DOHH2 (cell line): ENCODE data around the gene RIPOR3.

Source experiments
- EZH2phosphoT487 ChIP-seq: fragments of 200-600 bp; sonication (generic); IDR thresholded peaks from 2 replicates; pipeline ENCODE4 v1.6.1; 2017; ENCODE audit warnings: borderline replicate concordance, mild to moderate bottlenecking, antibody characterized with exemption, low read length, moderate library complexity, mixed read lengths
- TF ChIP-seq, protein P1 (sequence below): fragments of 200-600 bp; sonication (generic); IDR thresholded peaks from one replicate; pipeline ENCODE4 v1.5.1; 2014; ENCODE audit warnings: antibody characterized with exemption, mild to moderate bottlenecking, low read depth, low read length; ENCODE audit not compliant: poor library complexity, severe bottlenecking

DNA sequence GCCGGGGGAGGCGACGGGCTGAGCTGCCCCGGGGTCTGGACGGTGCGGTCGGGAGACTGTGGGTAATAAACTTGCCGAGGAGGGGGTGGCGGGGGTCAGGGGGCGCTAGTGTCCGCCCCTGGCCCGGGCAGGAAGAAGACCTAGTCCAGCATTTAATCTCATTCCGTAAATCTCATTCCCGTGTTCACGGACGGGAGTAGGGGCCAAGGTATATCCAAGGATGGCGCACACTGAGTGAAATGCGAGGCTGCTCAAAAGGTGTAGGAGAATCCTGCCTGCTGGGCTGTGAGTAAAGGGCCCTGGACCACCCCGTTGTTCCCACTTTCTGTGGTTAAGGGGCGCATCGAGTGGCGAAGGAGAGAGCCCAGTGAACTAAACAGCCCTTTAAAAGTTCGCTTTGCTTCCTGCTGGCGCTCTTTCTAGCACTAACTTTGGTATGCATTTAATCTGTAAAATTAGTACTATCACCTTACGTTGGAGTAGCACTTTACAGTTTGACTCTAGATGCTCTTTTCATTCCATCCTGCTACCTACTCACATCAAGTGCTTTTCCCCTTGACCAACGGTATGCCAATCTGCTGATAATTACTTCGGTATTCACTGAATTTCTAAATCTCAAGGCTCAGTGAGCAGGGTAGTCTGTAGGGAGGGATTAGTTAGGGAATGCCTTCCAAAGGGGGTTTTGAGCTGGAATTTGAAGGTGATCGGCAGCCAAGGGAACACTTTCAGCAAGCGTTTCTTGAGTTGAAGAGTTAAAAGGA is 40.8 kb upstream of the RIPOR3 start:
- TF ChIP-seq, protein P1, sequence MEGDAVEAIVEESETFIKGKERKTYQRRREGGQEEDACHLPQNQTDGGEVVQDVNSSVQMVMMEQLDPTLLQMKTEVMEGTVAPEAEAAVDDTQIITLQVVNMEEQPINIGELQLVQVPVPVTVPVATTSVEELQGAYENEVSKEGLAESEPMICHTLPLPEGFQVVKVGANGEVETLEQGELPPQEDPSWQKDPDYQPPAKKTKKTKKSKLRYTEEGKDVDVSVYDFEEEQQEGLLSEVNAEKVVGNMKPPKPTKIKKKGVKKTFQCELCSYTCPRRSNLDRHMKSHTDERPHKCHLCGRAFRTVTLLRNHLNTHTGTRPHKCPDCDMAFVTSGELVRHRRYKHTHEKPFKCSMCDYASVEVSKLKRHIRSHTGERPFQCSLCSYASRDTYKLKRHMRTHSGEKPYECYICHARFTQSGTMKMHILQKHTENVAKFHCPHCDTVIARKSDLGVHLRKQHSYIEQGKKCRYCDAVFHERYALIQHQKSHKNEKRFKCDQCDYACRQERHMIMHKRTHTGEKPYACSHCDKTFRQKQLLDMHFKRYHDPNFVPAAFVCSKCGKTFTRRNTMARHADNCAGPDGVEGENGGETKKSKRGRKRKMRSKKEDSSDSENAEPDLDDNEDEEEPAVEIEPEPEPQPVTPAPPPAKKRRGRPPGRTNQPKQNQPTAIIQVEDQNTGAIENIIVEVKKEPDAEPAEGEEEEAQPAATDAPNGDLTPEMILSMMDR, result no peak
- no peak for TF ChIP-seq EZH2phosphoT487
